Thoracic aorta (tissue), 2 donors: ENCODE results near the gene UBASH3A. TPM values are rescaled to one million over a fixed set of nuclear protein-coding genes. Genes with fewer than 3 reads are reported as not detected.

Source experiments
- ATAC-seq: fragments of 150-250 bp; one replicate; pipeline ENCODE4 v1.8.0; 2017; ENCODE audit warnings: low read depth; ENCODE audit not compliant: insufficient number of reproducible peaks, low FRiP score
- DNase-seq: peaks from one replicate; pipeline ENCODE4 v3.0.0-alpha.2; 2020; ENCODE audit warnings: low spot score
- H3K27ac ChIP-seq, 2 donors: fragments of 200-600 bp; sonication (generic); 1 replicate in 1 of 2; 2 replicates in 1 of 2; pipeline ENCODE4 v1.5.1; 2016; ENCODE audit warnings: mild to moderate bottlenecking in 2 of 2, moderate library complexity in 2 of 2
- H3K27me3 ChIP-seq: fragments of 200-600 bp; sonication (generic); replicated peaks from 2 replicates; pipeline ENCODE4 v1.6.0; 2016; ENCODE audit warnings: mild to moderate bottlenecking; ENCODE audit not compliant: insufficient read depth
- H3K36me3 ChIP-seq: fragments of 200-600 bp; sonication (generic); one replicate; pipeline ENCODE4 v1.5.1; 2016
- H3K4me1 ChIP-seq, 2 donors: fragments of 200-600 bp; sonication (generic); 1 replicate in 1 of 2; 2 replicates in 1 of 2; pipeline versions ENCODE4 v1.5.1 to v1.6.0; 2016; ENCODE audit warnings: low read depth in 2 of 2, mild to moderate bottlenecking in 1 of 2; ENCODE audit not compliant: control insufficient read depth in 1 of 2
- H3K4me3 ChIP-seq: fragments of 200-600 bp; sonication (generic); 2 replicates; pipeline ENCODE4 v1.5.1; 2016; ENCODE audit warnings: mild to moderate bottlenecking
- H3K9me3 ChIP-seq: fragments of 200-600 bp; sonication (generic); 2 replicates; pipeline ENCODE4 v1.5.1; 2016
- CTCF ChIP-seq: fragments of 200-600 bp; sonication (generic); IDR thresholded peaks from one replicate; pipeline ENCODE4 v1.5.1; 2019; ENCODE audit warnings: antibody characterized with exemption
- total RNA-seq, 2 donors: library from RNA; depleted of rRNA; stranded (reverse); fragments of >200 nt; gene quantifications; one replicate each; pipeline versions ENCODE4 v1.1.0 to v1.2.3, GENCODE V29; 2016

UBASH3A gene
- total RNA-seq, 2 donors from 2014 or later, result 1.2 to 1.3 TPM

- Histone ChIP-seq H3K9me3 (no peaks in the 10 kb centered on the region), H3K36me3 (no peaks in the 10 kb centered on the region), H3K4me3 (no peak overlapping the region), H3K27me3 (no peaks in the 10 kb centered on the region), H3K4me1 (no peaks in the 10 kb centered on the region), H3K27ac (no peak overlapping the region)
- ATAC-seq, result no peak
- TF ChIP-seq CTCF, result no peak
- no peak for DNase-seq
Measured at GRCh38 chr21:42374864-42375499, 28.7 kb upstream of the UBASH3A start.

DNA sequence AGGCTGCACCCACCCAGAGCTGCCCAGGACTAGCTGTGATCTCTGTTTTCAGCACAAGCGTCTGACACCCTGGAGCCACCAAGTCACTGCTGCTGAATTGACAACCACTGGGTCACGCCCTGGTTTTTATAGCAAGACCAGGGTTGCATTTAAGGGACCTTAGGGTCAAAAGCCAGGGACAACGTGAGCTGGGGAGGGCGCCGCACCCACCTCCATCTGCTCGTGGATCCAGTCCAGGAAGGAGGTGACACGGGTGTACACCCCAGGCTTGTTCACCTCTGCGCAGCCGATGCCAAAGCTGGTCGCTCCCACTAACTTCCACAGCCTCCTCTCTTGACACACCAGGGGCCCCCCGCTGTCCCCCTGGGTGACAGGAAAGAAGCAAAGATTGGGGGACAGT is 28.2 kb upstream of the UBASH3A start:
- H3K36me3 ChIP-seq, result no peaks in the 10 kb centered on the region
- no peaks in the 10 kb centered on the region for H3K4me1 ChIP-seq
- TF ChIP-seq CTCF, result no peak
- ATAC-seq, result no peak
- no peaks in the 10 kb centered on the region for H3K9me3 ChIP-seq
- H3K27me3 ChIP-seq, result no peaks in the 10 kb centered on the region
- no peak for DNase-seq
- no peak overlapping the region for H3K27ac ChIP-seq
- no peak overlapping the region for H3K4me3 ChIP-seq

- TF ChIP-seq CTCF, result no peak
- ATAC-seq (no peak), DNase-seq (no peak)
- H3K27ac ChIP-seq, result no peak overlapping the region
- no peaks in the 10 kb centered on the region for H3K36me3 ChIP-seq
- H3K4me1 ChIP-seq, result no peaks in the 10 kb centered on the region
- no peaks in the 10 kb centered on the region for H3K27me3 ChIP-seq
- no peaks in the 10 kb centered on the region for H3K9me3 ChIP-seq
- no peak overlapping the region for H3K4me3 ChIP-seq
Measured at GRCh38 chr21:42375966-42376337, 27.8 kb upstream of the UBASH3A start.

DNA sequence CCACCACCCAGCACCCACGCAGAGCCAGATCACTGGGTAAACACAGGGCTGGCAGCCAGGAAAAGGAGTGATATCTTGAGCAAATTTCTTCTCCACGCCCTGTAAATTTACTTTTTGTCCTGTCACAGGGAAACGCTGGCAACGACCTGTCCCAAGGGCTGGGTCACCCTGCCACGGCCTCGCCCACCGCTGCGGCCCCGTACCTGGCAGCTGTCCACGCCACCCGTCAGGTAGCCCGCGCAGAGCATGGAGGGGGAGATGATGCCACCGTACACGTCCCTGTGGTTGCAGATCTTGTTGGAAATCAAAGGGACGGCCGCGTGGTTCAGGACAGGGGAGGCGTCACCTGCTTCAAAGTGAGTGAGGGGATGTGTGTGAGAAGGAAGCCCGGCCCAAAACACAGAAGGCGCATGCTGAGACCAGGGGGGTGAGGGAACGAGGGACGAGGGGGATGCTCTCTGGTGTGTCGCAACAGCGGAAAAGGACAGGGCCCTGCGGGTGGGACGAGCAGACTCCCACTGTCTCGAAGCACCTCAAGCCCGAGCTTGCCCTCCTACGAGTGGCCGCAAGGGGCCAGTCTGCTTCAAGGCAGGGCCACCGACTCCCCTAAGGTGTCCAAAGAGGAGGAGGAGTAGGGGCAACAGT is 27.2 kb upstream of the UBASH3A start:
- H3K36me3 ChIP-seq, result no peaks in the 10 kb centered on the region
- no peaks in the 10 kb centered on the region for H3K27me3 ChIP-seq
- no peak overlapping the region for H3K27ac ChIP-seq
- H3K4me3 ChIP-seq, result no peak overlapping the region
- no peaks in the 10 kb centered on the region for H3K9me3 ChIP-seq
- no peak for DNase-seq
- no peak for ATAC-seq
- H3K4me1 ChIP-seq, result no peaks in the 10 kb centered on the region
- TF ChIP-seq CTCF, result no peak

DNA sequence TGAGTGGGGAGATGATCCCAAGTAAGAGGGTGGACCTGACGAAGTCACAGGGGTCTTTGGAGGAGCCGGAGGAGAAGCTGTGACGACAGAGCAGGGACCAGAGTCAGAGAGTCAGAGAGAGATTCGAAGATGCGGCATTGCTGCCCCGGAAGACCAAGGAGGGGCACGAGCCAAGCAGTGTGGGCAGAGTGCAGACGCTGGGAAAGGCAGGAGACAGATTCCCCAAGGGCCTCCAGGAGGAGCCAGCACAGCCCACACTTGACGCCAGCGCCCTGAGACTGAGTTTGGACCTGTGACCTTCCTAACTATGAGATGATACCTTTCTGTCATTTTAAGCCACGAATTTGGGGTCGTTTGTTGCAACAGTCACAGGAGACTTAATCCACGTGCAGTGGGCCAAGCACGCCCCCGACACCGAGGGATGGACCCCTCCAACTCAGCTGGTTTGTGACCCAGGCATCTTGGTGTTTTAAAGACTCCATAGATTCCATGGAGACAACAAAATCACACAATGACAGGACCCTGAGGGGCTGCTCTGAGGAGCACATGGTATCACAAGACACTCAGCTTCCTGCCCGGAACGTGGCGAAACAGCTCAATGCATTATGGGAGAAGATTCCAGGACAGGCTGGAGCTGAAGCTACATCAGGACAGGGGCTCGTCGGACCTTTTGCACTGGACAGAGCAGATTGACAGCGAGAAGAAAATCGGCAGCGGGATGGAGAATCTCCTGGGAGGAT is 26.3 kb upstream of the UBASH3A start:
- H3K4me1 ChIP-seq, result no peaks in the 10 kb centered on the region
- no peak for ATAC-seq

More for the DNA sequence above, 26.3 kb upstream of the UBASH3A start:
- no peak for DNase-seq
- Histone ChIP-seq H3K27ac (no peak overlapping the region), H3K36me3 (no peaks in the 10 kb centered on the region), H3K27me3 (no peaks in the 10 kb centered on the region), H3K9me3 (no peaks in the 10 kb centered on the region), H3K4me3 (no peak overlapping the region)
- TF ChIP-seq CTCF, result no peak
